Measurements from ENCODE around the gene PAPPA2.

The PAPPA2 gene

GRCh38 chr1:176795929-176796328, 333.0 kb downstream of the PAPPA2 start:
- no peaks in the 10 kb centered on the region for H3K4me1 ChIP-seq (ENCODE audit: insufficient read depth, low read length, severe bottlenecking)
- H2AFZ ChIP-seq (ENCODE audit: low read length), result no peak overlapping the region
- H3K27ac ChIP-seq (ENCODE audit: low read depth, low read length, poor library complexity, severe bottlenecking), result no peak overlapping the region
- H4K20me1 ChIP-seq (ENCODE audit: insufficient read depth, low read length), result no peaks in the 10 kb centered on the region
- H3K36me3 ChIP-seq (ENCODE audit: insufficient read depth, low read length), result no peaks in the 10 kb centered on the region
- H3K4me2 ChIP-seq (ENCODE audit: low read length), result no peak overlapping the region
- no peak for TF ChIP-seq EZH2 (IDR thresholded peaks at IDR 0.05; ENCODE audit: borderline replicate concordance, low read length)
- TF ChIP-seq, protein P1, sequence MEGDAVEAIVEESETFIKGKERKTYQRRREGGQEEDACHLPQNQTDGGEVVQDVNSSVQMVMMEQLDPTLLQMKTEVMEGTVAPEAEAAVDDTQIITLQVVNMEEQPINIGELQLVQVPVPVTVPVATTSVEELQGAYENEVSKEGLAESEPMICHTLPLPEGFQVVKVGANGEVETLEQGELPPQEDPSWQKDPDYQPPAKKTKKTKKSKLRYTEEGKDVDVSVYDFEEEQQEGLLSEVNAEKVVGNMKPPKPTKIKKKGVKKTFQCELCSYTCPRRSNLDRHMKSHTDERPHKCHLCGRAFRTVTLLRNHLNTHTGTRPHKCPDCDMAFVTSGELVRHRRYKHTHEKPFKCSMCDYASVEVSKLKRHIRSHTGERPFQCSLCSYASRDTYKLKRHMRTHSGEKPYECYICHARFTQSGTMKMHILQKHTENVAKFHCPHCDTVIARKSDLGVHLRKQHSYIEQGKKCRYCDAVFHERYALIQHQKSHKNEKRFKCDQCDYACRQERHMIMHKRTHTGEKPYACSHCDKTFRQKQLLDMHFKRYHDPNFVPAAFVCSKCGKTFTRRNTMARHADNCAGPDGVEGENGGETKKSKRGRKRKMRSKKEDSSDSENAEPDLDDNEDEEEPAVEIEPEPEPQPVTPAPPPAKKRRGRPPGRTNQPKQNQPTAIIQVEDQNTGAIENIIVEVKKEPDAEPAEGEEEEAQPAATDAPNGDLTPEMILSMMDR (IDR thresholded peaks at IDR 0.05; ENCODE audit: low read length), result no peak
- H3K27me3 ChIP-seq (ENCODE audit: insufficient read depth, low read length), result no peaks in the 10 kb centered on the region
- H3K9me3 ChIP-seq (ENCODE audit: low read length), result no peaks in the 10 kb centered on the region
- H3K9me2 ChIP-seq (ENCODE audit: low read depth, low read length), result no peaks in the 10 kb centered on the region
- no peaks in the 10 kb centered on the region for H3K79me2 ChIP-seq (ENCODE audit: insufficient read depth, low read length)
- no peak overlapping the region for H3K4me3 ChIP-seq (ENCODE audit: low read depth, low read length, poor library complexity, severe bottlenecking)
- no peaks in the 10 kb centered on the region for H3F3A ChIP-seq (ENCODE audit: insufficient read depth, low read length)
- H3K9ac ChIP-seq (ENCODE audit: low read length), result no peak overlapping the region

GRCh38 chr1:176796583-176796982, 333.6 kb downstream of the PAPPA2 start:
- Histone ChIP-seq H3F3A (ENCODE audit: insufficient read depth, low read length) (no peaks in the 10 kb centered on the region), H3K4me3 (ENCODE audit: low read depth, low read length, poor library complexity, severe bottlenecking) (no peak overlapping the region), H3K9ac (ENCODE audit: low read length) (no peak overlapping the region), H3K9me2 (ENCODE audit: low read depth, low read length) (no peaks in the 10 kb centered on the region), H3K4me1 (ENCODE audit: insufficient read depth, low read length, severe bottlenecking) (no peaks in the 10 kb centered on the region), H4K20me1 (ENCODE audit: insufficient read depth, low read length) (no peaks in the 10 kb centered on the region), H3K27ac (ENCODE audit: low read depth, low read length, poor library complexity, severe bottlenecking) (no peak overlapping the region), H3K79me2 (ENCODE audit: insufficient read depth, low read length) (no peaks in the 10 kb centered on the region), H2AFZ (ENCODE audit: low read length) (no peak overlapping the region), H3K9me3 (ENCODE audit: low read length) (no peaks in the 10 kb centered on the region), H3K36me3 (ENCODE audit: insufficient read depth, low read length) (no peaks in the 10 kb centered on the region), H3K27me3 (ENCODE audit: insufficient read depth, low read length) (no peaks in the 10 kb centered on the region), H3K4me2 (ENCODE audit: low read length) (no peak overlapping the region)
- TF ChIP-seq, protein P1 (IDR thresholded peaks at IDR 0.05; ENCODE audit: low read length), result no peak

GRCh38 chr1:176799327-176799726, 336.4 kb downstream of the PAPPA2 start:
- H3K27me3 ChIP-seq (ENCODE audit: insufficient read depth, low read length), result no peaks in the 10 kb centered on the region
- no peak overlapping the region for H3K4me3 ChIP-seq (ENCODE audit: low read depth, low read length, poor library complexity, severe bottlenecking)
- no peaks in the 10 kb centered on the region for H3F3A ChIP-seq (ENCODE audit: insufficient read depth, low read length)
- H3K27ac ChIP-seq (ENCODE audit: low read depth, low read length, poor library complexity, severe bottlenecking), result no peak overlapping the region
- no peak for TF ChIP-seq EZH2 (IDR thresholded peaks at IDR 0.05; ENCODE audit: borderline replicate concordance, low read length)
- TF ChIP-seq, protein P1 (IDR thresholded peaks at IDR 0.05; ENCODE audit: low read length), result peak; percentile 7; the same call in 1 of the 2 replicates
- no peaks in the 10 kb centered on the region for H3K79me2 ChIP-seq (ENCODE audit: insufficient read depth, low read length)
- H3K9me2 ChIP-seq (ENCODE audit: low read depth, low read length), result no peaks in the 10 kb centered on the region
- no peak overlapping the region for H3K9ac ChIP-seq (ENCODE audit: low read length)
- H3K36me3 ChIP-seq (ENCODE audit: insufficient read depth, low read length), result no peaks in the 10 kb centered on the region
- no peak overlapping the region for H2AFZ ChIP-seq (ENCODE audit: low read length)
- no peak overlapping the region for H3K4me2 ChIP-seq (ENCODE audit: low read length)
- no peaks in the 10 kb centered on the region for H3K4me1 ChIP-seq (ENCODE audit: insufficient read depth, low read length, severe bottlenecking)
- H4K20me1 ChIP-seq (ENCODE audit: insufficient read depth, low read length), result no peaks in the 10 kb centered on the region
- H3K9me3 ChIP-seq (ENCODE audit: low read length), result no peaks in the 10 kb centered on the region
